Caco-2 (cell line): ENCODE data around the gene HBA2. TPM values are rescaled to one million over a fixed set of nuclear protein-coding genes. Genes with fewer than 3 reads are reported as not detected.
A peak's percentile ranks its signal among the peaks of the same experiment; 100 is the strongest.
"Not testable (repeated sequence)": the region's sequence is repeated elsewhere in the genome, so short reads cannot be mapped to it uniquely, and the experiment has no call there.

Experiments
- BruUV-seq: library from RNA; stranded (reverse); fragments of 400-500 nt; replicated peaks from 2 replicates; lab custom pipeline; 2021; lab: Mats Ljungman, UMichigan
- CTCF ChIA-PET: fragments of 300-600 bp; sonication (Branson Sonifier 250); formaldehyde crosslinking; loops from one replicate; lab custom pipeline; 2022; ENCODE audit warnings: antibody characterized with exemption; lab: Charles Lee
- POLR2A ChIA-PET: fragments of 300-600 bp; sonication (Branson Sonifier 250); formaldehyde crosslinking; loops from one replicate; lab custom pipeline; 2022; ENCODE audit warnings: antibody characterized with exemption; lab: Charles Lee
- DNase-seq, 2 experiments: peaks; one replicate each; pipeline versions ENCODE4 v3.0.0 to v3.0.0-alpha.2; 2020 to 2022
- H3K27me3 ChIP-seq: replicated peaks from 2 replicates; pipeline ENCODE4 v1.6.0; 2011; ENCODE audit warnings: low read length; ENCODE audit not compliant: control insufficient read depth, insufficient read depth
- H3K36me3 ChIP-seq: 2 replicates; pipeline ENCODE4 v1.5.1; 2011; ENCODE audit warnings: low read length; ENCODE audit not compliant: control insufficient read depth, insufficient read depth
- H3K4me1 ChIP-seq: fragments of 250-450 bp; sonication (Bioruptor Pico); 2 replicates; pipeline ENCODE4 v1.5.1; 2020; ENCODE audit warnings: mild to moderate bottlenecking
- H3K4me3 ChIP-seq: 2 replicates; pipeline ENCODE4 v1.5.1; 2011; ENCODE audit warnings: low read depth, mild to moderate bottlenecking, control low read depth, low read length
- H3K9me3 ChIP-seq: fragments of 250-450 bp; sonication (Bioruptor Pico); 2 replicates; pipeline ENCODE4 v1.5.1; 2020; ENCODE audit warnings: mild to moderate bottlenecking, moderate library complexity
- H3K27ac Mint-ChIP-seq: one replicate; pipeline ENCODE4 v1.8.0; 2022; ENCODE audit warnings: mixed read lengths; ENCODE audit not compliant: unreplicated experiment
- H3K27me3 Mint-ChIP-seq: one replicate; pipeline ENCODE4 v1.8.0; 2022; ENCODE audit warnings: mixed read lengths; ENCODE audit not compliant: insufficient read depth, unreplicated experiment
- H3K36me3 Mint-ChIP-seq: one replicate; pipeline ENCODE4 v1.8.0; 2022; ENCODE audit warnings: mild to moderate bottlenecking, mixed read lengths; ENCODE audit not compliant: insufficient read depth, unreplicated experiment
- H3K4me1 Mint-ChIP-seq: one replicate; pipeline ENCODE4 v1.8.0; 2022; ENCODE audit warnings: low read depth, mixed read lengths; ENCODE audit not compliant: unreplicated experiment
- H3K4me3 Mint-ChIP-seq: one replicate; pipeline ENCODE4 v1.8.0; 2022; ENCODE audit warnings: mild to moderate bottlenecking, moderate library complexity, mixed read lengths; ENCODE audit not compliant: unreplicated experiment
- H3K9me3 Mint-ChIP-seq: one replicate; pipeline ENCODE4 v1.8.0; 2022; ENCODE audit warnings: mixed read lengths; ENCODE audit not compliant: unreplicated experiment
- CTCF ChIP-seq, 2 experiments: fragments of 200-600 bp in 1 of 2; IDR thresholded peaks; 1 replicate in 1 of 2; 2 replicates in 1 of 2; pipeline versions ENCODE4 v1.5.1 to v1.8.0; 2011 to 2022; ENCODE audit warnings: antibody characterized with exemption in 1 of 2, control low read depth in 1 of 2, inconsistent platforms in 1 of 2, low read depth in 1 of 2, low read length in 1 of 2, mild to moderate bottlenecking in 1 of 2, moderate library complexity in 1 of 2; ENCODE audit not compliant: insufficient read depth in 1 of 2, severe bottlenecking in 1 of 2, unreplicated experiment in 1 of 2
- intact Hi-C: fragments of 100-400 bp; cut with micrococcal nuclease; formaldehyde crosslinking; loops from one replicate; pipeline ENCODE4 v1.10.0; 2022; ENCODE audit not compliant: unreplicated experiment
- total RNA-seq: library from RNA; stranded (reverse); gene quantifications from 2 replicates; pipeline ENCODE4 v1.2.3, GENCODE V29; 2022

HBA2 gene
- total RNA-seq, 1 experiment from 2014 or later, result 2.1 TPM

GRCh38 chr16:153550-154216 is 19.0 kb upstream of the HBA2 start:
- H3K4me3 Mint-ChIP-seq, result peak overlapping the region; percentile 79
- BruUV-seq, H3K9me3 Mint-ChIP-seq, H3K4me1 Mint-ChIP-seq, H3K36me3 ChIP-seq, H3K27me3 Mint-ChIP-seq, intact Hi-C loops, H3K4me1 ChIP-seq, CTCF ChIA-PET, H3K27me3 ChIP-seq, H3K4me3 ChIP-seq, DNase-seq, H3K9me3 ChIP-seq, H3K27ac Mint-ChIP-seq, POLR2A ChIA-PET: not testable (repeated sequence)
- peaks cover 12% of the 10 kb centered on the region for H3K36me3 Mint-ChIP-seq

DNA sequence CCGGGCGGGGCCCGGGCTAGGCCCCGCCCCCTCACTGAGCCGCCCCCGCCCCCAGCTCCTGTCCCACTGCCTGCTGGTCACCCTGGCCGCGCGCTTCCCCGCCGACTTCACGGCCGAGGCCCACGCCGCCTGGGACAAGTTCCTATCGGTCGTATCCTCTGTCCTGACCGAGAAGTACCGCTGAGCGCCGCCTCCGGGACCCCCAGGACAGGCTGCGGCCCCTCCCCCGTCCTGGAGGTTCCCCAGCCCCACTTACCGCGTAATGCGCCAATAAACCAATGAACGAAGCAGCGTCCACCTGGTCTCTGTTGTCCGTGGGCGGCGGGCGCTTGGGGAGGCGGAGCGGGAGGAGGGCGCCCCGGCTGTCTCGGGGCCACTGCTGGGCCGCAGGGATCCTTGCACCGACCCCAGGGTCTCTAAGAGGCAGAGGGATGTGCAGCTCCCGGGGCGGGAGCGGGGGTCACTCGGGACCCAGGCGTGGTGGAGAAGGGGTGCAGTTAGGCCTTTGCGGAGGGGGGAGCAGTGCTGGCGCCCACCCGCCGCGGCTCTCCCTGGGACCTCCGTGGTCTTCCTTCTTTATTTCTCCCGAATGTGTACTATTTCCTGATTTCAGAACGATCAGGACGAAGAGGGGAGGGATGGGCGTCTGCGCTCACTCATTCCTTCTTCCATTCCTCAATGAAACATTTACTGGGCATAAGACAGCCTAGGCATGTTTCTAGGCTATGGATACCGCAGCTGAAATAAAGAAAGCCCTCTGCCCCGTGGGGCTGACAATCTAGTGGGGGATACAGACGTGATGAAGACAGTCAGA is 18.3 kb upstream of the HBA2 start:
- TF ChIP-seq CTCF (IDR thresholded peaks at IDR 0.05; ENCODE audit: insufficient read depth in 1 of 2, low read depth in 1 of 2, low read length in 1 of 2, severe bottlenecking in 1 of 2, unreplicated experiment in 1 of 2), result no peak
- Mint-ChIP-seq H3K4me1 (peaks cover 13% of the 10 kb centered on the region), H3K36me3 (peaks cover 12% of the 10 kb centered on the region), H3K27ac (no peak overlapping the region), H3K27me3 (peaks cover 7% of the 10 kb centered on the region), H3K9me3 (no peaks in the 10 kb centered on the region), H3K4me3 (peak overlapping the region; percentile 79)
- Histone ChIP-seq H3K4me1 (no peaks in the 10 kb centered on the region), H3K9me3 (no peaks in the 10 kb centered on the region), H3K4me3 (peak overlapping the region; percentile 38), H3K36me3 (no peaks in the 10 kb centered on the region), H3K27me3 (no peaks in the 10 kb centered on the region; the same call in 1 of the 2 replicates)
- DNase-seq, result peak; percentile 53 to 57
- ChIA-PET POLR2A (no interaction called here), CTCF (no interaction called here)
- intact Hi-C loops, result no loop called here
- BruUV-seq, result no TSS peak

DNA sequence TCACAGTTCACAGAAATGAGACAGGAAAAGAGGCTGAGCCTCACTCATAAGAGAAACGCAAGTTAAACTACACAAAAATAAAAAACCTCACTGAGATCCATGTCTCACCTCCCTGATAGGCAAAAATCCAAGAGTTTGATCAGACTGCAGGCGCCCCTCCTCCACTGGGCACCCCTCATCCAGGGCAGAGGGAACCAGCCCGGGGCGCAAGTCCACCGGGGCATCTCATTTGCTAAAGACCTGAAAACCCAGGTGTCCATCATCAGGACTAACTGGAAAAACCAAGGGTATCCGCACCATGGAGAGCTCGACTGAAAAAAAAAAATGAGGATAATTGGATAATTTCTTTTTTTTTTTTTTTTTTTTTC is 17.7 kb upstream of the HBA2 start:
- H3K36me3 ChIP-seq, result no peaks in the 10 kb centered on the region
- ChIA-PET CTCF (no interaction called here), POLR2A (no interaction called here)
- no peak overlapping the region for H3K27ac Mint-ChIP-seq
- no peaks in the 10 kb centered on the region; the same call in 1 of the 2 replicates for H3K27me3 ChIP-seq
- H3K4me3 Mint-ChIP-seq, result peak overlapping the region; percentile 79
- peak overlapping the region; percentile 38 for H3K4me3 ChIP-seq
- no peaks in the 10 kb centered on the region for H3K9me3 ChIP-seq
- H3K4me1 ChIP-seq, result no peaks in the 10 kb centered on the region
- H3K4me1 Mint-ChIP-seq, result peaks cover 16% of the 10 kb centered on the region
- BruUV-seq, result no TSS peak
- H3K9me3 Mint-ChIP-seq, result no peaks in the 10 kb centered on the region
- DNase-seq, result no peak
- peaks cover 10% of the 10 kb centered on the region for H3K27me3 Mint-ChIP-seq
- H3K36me3 Mint-ChIP-seq, result peaks cover 12% of the 10 kb centered on the region
- TF ChIP-seq CTCF (IDR thresholded peaks at IDR 0.05; ENCODE audit: insufficient read depth in 1 of 2, low read depth in 1 of 2, low read length in 1 of 2, severe bottlenecking in 1 of 2, unreplicated experiment in 1 of 2), result no peak
- intact Hi-C loops, result no loop called here
